SJSA1 (cell line): ENCODE results near the gene UMAD1. TPM values are rescaled to one million over a fixed set of nuclear protein-coding genes. Genes with fewer than 3 reads are reported as not detected.

Experiments used
- DNase-seq, 2 experiments: peaks; one replicate each; pipeline ENCODE4 v3.0.0-alpha.2; 2015 to 2020; ENCODE audit warnings: low spot score in 2 of 2, low read depth in 1 of 2
- H3K27ac ChIP-seq: fragments of 250-450 bp; sonication (Bioruptor Pico); 2 replicates; pipeline ENCODE4 v1.5.1; 2020; ENCODE audit warnings: mild to moderate bottlenecking, moderate library complexity
- H3K27me3 ChIP-seq: fragments of 250-450 bp; sonication (Bioruptor Pico); replicated peaks from 2 replicates; pipeline ENCODE4 v1.5.1; 2020; ENCODE audit warnings: mild to moderate bottlenecking, moderate library complexity
- H3K36me3 ChIP-seq: fragments of 250-450 bp; sonication (Bioruptor Pico); 2 replicates; pipeline ENCODE4 v1.5.1; 2020; ENCODE audit warnings: mild to moderate bottlenecking
- H3K4me1 ChIP-seq: fragments of 250-450 bp; sonication (Bioruptor Pico); replicated peaks from 2 replicates; pipeline ENCODE4 v1.6.1; 2021; ENCODE audit warnings: mild to moderate bottlenecking
- H3K4me3 ChIP-seq: fragments of 250-450 bp; sonication (Bioruptor Pico); 2 replicates; pipeline ENCODE4 v1.5.1; 2020; ENCODE audit warnings: mild to moderate bottlenecking
- H3K9me3 ChIP-seq: fragments of 250-450 bp; sonication (Bioruptor Pico); replicated peaks from 2 replicates; pipeline ENCODE4 v1.5.1; 2020; ENCODE audit warnings: mild to moderate bottlenecking
- total RNA-seq: library from RNA; depleted of rRNA; stranded (reverse); fragments of >200 nt; shearing (Covaris generic); gene quantifications from 2 replicates; pipeline ENCODE4 v1.2.3, GENCODE V29; 2014

Gene UMAD1
- total RNA-seq, 1 experiment from 2014 or later, result 19.3 TPM

DNA sequence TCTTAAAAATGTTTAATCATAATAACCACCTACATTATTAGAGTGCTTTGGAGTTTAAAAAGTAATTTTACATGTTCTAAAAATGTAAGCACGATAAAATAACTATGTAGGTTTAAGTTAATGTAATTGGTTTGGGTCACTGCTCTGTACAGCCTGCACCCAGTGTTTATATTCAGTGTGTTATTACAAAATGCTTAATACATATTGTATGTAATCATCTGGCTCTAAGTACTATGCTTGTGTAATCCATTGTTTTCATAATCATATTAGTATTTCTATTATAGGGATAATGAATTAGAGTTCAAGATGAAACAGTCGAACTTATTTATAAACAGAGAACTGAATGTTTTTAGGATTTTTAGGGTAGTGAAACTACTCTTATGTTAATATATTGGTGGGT lies 64.8 kb downstream of the UMAD1 start:
- Histone ChIP-seq H3K4me3 (no peak overlapping the region), H3K27me3 (no peaks in the 10 kb centered on the region), H3K4me1 (peaks cover 9% of the 10 kb centered on the region), H3K36me3 (no peaks in the 10 kb centered on the region), H3K27ac (no peak overlapping the region), H3K9me3 (no peaks in the 10 kb centered on the region)
- DNase-seq, result no peak

DNA sequence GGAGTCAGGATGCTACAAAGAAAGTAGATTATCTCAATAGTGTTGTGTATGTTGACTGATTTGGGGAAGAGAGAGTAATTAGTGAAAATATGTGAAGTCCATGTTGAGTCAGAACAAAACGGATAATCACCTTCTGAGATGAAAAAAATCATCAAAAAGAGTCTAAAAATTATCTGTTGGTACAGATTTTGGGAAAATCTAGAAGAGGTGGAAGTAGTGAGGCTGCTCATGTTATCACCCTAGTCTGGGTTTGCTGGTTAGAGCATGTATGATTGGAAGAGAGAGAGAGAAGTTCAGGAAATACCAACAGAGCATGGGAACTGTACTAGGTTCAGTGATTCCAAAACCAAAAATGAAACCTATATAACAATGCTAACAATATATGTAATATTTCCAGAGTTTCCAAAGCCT lies 65.6 kb downstream of the UMAD1 start:
- Histone ChIP-seq H3K36me3 (no peaks in the 10 kb centered on the region), H3K4me1 (peaks cover 9% of the 10 kb centered on the region), H3K9me3 (no peaks in the 10 kb centered on the region), H3K4me3 (no peak overlapping the region), H3K27me3 (no peaks in the 10 kb centered on the region), H3K27ac (no peak overlapping the region)
- DNase-seq, result no peak

DNA sequence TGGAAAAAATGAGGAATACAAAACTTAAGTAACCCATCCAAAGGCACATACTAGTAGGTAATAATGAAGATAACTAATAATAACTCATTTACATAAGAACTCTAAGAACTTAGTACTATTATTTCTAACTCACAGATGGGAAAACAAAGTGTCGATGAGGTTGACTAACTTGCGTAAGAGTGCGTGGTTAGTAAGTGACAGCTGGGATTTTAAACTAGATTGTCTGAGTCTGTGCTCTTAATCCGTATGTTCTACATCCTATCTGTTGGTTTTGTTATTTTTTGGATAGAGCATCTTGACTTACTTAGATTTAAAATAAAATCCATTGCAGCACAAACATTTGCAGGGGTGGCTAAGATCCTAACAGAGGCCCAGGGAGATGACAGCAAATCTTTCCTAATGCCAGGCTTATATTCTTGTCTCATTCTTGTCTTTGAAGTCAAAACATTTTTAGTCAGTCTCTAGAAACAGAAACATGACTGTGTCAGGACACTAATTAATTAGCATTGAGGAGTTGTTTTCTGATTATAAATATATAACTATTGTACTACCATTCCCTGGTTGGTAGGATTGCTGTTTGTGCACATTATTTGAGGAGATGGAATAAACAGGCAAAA lies 66.1 kb downstream of the UMAD1 start:
- DNase-seq, result no peak

DNA sequence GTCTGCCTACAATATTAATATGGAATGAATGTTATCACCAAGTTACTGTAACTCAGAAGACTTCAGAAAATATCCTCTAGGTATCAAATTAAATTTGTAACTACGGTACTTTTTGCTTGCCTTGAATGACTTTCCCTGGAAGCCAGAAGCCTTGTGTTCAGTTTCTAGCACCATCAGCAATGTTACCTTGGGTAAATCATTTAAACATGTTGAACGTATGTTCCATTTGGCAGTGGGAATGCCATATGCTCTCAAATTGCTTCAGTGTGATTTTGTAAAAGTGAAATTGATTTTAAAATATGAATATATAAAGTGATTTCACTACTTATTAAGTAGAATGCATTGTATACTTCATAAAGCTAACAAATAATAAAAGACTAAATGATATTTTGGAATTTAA lies 66.7 kb downstream of the UMAD1 start:
- Histone ChIP-seq H3K36me3 (no peaks in the 10 kb centered on the region), H3K27ac (no peak overlapping the region), H3K9me3 (no peaks in the 10 kb centered on the region), H3K27me3 (no peaks in the 10 kb centered on the region), H3K4me3 (no peak overlapping the region), H3K4me1 (peaks cover 9% of the 10 kb centered on the region)
- DNase-seq, result no peak

More for the DNA sequence above, 66.1 kb downstream of the UMAD1 start:
- H3K9me3 ChIP-seq, result no peaks in the 10 kb centered on the region
- H3K4me1 ChIP-seq, result peaks cover 9% of the 10 kb centered on the region
- no peaks in the 10 kb centered on the region for H3K36me3 ChIP-seq
- H3K27ac ChIP-seq, result no peak overlapping the region
- H3K4me3 ChIP-seq, result no peak overlapping the region
- H3K27me3 ChIP-seq, result no peaks in the 10 kb centered on the region

DNA sequence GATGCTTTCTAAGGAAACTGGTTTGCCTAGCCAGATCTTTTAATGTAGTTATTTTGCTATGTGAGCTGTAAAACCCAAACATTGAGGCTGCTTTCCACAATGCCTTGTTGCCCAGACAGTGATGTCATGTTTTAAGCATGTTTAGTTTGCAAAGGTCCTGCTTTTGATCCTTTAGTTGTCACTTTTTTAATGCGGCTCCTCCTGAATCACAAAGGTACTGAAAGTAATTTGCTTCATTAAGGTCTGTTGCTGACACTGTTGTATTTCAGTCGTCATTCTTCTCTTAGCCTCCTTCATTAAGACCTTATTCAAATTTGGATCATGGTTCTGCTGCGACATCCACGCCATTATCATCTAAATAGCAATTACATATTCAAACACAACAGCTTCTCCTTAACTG lies 67.3 kb downstream of the UMAD1 start:
- H3K27me3 ChIP-seq, result no peaks in the 10 kb centered on the region
- H3K4me1 ChIP-seq, result peaks cover 9% of the 10 kb centered on the region
- H3K9me3 ChIP-seq, result no peaks in the 10 kb centered on the region
- no peak overlapping the region for H3K4me3 ChIP-seq
- DNase-seq, result peak in 1 of 2 experiments; percentile 30
- H3K27ac ChIP-seq, result no peak overlapping the region
- no peaks in the 10 kb centered on the region for H3K36me3 ChIP-seq

DNA sequence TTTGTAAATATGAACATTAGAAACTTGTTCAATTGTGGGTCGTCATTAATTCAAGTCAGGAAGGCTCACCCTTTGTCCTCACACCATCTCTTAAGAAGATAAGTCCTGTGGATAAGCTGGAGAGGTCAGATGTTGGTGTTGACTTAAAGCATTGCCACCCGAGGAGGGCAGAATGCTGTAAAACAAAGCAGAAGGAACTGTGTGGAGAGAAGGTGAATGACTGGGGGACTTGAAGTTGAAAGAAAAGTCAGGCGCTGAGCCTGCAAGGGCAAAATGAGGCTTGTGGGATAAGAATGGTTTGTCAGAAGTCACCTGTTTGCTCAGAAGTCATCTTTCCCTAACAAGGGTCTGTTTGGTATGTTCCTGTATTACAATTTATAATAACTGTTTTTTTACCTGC lies 68.7 kb downstream of the UMAD1 start:
- no peaks in the 10 kb centered on the region for H3K36me3 ChIP-seq
- no peak overlapping the region for H3K27ac ChIP-seq
- H3K4me3 ChIP-seq, result no peak overlapping the region
- H3K4me1 ChIP-seq, result peaks cover 9% of the 10 kb centered on the region
- H3K27me3 ChIP-seq, result no peaks in the 10 kb centered on the region
- no peak for DNase-seq
- H3K9me3 ChIP-seq, result no peaks in the 10 kb centered on the region

DNA sequence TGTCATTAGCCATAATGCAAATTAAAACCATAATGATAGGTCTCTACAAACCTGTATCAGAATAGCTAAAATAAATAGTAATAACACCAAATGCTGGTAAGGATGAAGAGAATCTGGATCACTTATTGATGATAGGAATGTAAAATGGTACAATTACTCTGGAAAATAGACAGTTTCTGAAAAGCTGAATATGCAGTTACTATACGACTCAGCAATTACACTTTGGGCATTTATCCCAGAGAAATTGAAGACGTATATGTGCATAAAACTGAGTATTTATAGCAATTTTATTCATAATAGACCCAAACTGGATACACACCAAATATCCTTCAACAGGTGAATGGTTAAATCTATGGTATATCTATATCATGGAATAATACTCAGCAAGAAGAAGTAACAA lies 69.9 kb downstream of the UMAD1 start:
- no peaks in the 10 kb centered on the region for H3K27me3 ChIP-seq
- H3K4me3 ChIP-seq, result no peak overlapping the region
- H3K9me3 ChIP-seq, result no peaks in the 10 kb centered on the region
- no peak for DNase-seq
- no peaks in the 10 kb centered on the region for H3K36me3 ChIP-seq
- peaks cover 9% of the 10 kb centered on the region for H3K4me1 ChIP-seq
- no peak overlapping the region for H3K27ac ChIP-seq

DNA sequence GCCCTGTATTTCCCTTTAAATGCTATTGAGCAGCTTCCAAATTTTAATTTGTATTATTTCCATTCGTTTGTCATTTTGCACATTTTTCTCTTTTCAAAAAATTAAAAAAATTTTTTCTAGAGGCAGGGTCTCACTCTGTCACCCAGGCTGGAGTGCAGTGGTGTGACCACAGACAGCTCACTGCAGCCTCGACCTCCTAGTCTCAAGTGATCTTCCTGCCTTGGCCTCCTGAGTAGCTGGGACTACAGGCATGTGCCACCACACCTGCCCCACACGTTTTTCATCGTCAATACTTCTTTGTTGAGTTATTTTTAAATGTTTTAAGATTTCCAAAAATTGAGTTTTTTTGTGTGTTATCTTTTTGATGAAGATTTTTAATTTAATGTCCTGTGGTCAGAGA lies 73.2 kb downstream of the UMAD1 start:
- DNase-seq, result no peak
- Histone ChIP-seq H3K27ac (no peak overlapping the region), H3K9me3 (no peaks in the 10 kb centered on the region), H3K4me3 (no peak overlapping the region), H3K4me1 (no peaks in the 10 kb centered on the region), H3K27me3 (no peaks in the 10 kb centered on the region), H3K36me3 (no peaks in the 10 kb centered on the region)

DNA sequence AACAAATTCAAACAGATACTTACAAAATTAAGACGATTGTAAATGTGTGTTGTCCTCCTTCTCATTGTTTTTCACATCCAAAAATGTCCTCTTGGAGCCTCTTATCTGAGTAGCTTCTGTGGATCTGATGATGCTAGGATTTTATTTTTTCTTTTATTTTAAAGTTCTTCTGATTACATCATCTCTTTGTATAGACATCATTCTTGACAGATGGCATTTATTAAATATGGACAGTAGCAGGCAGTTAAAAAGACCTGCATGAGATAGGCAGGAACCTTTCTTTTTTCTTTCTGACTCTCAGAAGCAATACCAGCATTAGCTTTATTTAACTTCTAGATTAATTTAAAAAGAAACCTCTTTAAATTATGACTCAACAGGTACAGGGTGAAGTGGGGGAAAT lies 77.9 kb downstream of the UMAD1 start, which contains the start of gene RPA3:
TSS of gene RPA3 (minus strand) at position 116 of the 400 bp plus-strand sequence. CDS start 78,189 bp downstream, outside the sequence.
- Histone ChIP-seq H3K9me3 (no peaks in the 10 kb centered on the region), H3K27me3 (no peaks in the 10 kb centered on the region), H3K4me1 (peaks cover 5% of the 10 kb centered on the region; the same call in 1 of the 2 replicates), H3K4me3 (no peak within 1 kb of the TSS), H3K36me3 (no peaks in the 10 kb centered on the region), H3K27ac (no peak within 1 kb of the TSS)
- no peak for DNase-seq

DNA sequence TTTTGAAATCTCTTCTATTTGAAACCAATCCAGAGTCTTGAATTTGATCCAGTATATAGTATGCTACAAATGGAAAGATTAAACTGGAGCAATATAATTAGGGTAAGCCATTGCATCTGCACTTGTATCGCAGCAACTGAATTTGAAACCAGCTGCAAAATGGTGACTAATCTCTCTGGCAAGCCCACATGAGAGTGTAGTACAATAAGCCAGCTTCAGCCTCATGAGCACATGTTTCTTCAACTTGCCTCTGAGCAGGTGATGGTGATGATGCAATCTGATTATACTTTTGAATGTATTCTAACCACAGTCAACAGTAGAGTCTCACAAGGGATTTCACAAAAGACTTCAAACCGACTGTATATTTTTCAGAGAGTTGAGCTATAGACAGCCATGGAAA lies 78.7 kb downstream of the UMAD1 start:
- no peak overlapping the region for H3K4me3 ChIP-seq
- peak in 1 of 2 experiments; percentile 22 for DNase-seq
- no peaks in the 10 kb centered on the region for H3K27me3 ChIP-seq
- H3K9me3 ChIP-seq, result no peaks in the 10 kb centered on the region
- no peak overlapping the region for H3K27ac ChIP-seq
- H3K4me1 ChIP-seq, result peaks cover 5% of the 10 kb centered on the region; the same call in 1 of the 2 replicates
- H3K36me3 ChIP-seq, result no peaks in the 10 kb centered on the region

DNA sequence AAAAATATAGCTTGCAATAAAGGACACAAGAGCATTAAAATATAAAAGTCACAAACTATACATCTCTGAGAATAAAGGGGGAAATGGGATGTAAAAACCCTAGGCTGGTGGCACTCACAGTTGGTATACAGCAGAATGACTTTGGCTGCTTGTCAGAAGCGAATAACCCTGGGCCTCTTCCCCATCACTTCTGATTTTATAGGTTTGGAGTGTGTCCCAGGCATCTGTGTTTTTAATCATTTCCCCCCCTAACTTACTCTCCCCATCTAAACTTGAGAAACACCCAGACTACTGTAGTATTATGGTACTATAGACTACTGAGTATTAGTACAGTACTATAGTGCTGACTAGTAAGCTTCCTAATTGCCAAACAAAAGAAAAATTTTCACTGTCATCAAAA lies 79.6 kb downstream of the UMAD1 start:
- Histone ChIP-seq H3K4me1 (peaks cover 5% of the 10 kb centered on the region; the same call in 1 of the 2 replicates), H3K36me3 (no peaks in the 10 kb centered on the region), H3K27ac (no peak overlapping the region), H3K4me3 (no peak overlapping the region), H3K9me3 (no peaks in the 10 kb centered on the region), H3K27me3 (no peaks in the 10 kb centered on the region)
- DNase-seq, result no peak

DNA sequence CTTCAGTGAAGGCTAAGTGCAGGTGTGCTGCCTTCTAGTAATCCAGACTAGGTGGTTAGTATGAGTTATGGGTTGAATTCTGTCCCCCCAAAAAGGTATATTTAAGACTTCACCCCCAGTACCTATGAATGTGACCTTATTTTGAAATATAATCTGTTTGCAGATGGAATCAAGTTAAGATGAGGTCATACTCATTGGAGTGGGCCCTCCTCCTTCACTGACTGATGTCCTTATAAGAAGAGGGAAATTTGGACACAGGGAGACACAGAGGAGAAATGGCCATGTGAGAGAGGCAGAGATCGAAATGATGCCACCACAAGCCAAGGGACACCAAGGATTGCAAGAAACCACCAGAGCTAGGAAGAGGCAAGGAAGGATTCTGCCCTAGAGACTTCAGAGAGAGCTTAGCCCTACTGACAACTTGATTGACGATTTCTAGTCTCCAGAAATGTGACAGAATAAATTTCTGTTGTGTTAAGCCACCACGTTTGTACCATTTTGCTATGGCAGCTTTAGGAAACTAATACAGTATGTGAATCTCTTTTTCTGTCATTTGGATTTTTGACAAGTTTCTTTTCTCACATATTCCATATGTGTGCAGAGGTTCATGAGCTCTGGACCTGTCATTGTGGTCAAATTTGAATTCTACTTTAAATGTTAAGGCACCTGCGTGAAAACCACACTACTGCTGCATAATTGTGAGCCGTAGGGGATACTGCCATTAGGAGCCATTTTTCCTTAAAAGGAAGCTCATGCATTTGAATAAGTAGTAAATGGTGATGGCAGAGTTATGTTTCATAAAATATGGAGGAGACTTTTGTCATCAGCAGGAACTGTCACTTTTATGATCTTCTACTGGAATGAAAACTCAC lies 80.4 kb downstream of the UMAD1 start:
- Histone ChIP-seq H3K36me3 (no peaks in the 10 kb centered on the region), H3K4me1 (peaks cover 5% of the 10 kb centered on the region; the same call in 1 of the 2 replicates), H3K27ac (no peak overlapping the region), H3K9me3 (no peaks in the 10 kb centered on the region), H3K27me3 (no peaks in the 10 kb centered on the region), H3K4me3 (no peak overlapping the region)
- DNase-seq, result no peak

DNA sequence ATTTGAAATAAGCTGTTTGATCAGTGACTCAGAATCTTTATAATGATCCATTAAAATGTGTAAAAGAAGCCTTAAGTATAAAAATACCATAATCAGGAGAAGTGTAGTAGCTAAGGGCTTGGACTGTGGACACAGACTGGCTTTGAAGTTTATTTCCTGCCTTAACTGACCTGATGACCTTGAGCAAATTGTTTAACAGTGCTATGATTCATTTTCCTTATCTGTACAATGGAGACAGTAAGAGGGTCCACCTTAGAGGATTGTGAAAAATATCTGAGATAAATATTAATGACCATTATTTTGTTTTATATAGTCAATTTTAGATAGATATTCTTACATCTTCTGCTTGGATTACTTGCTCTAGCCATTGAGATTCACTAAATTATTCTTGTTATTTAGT lies 91.2 kb downstream of the UMAD1 start:
- H3K27ac ChIP-seq, result no peak overlapping the region
- no peaks in the 10 kb centered on the region; the same call in 1 of the 2 replicates for H3K4me1 ChIP-seq
- no peaks in the 10 kb centered on the region for H3K36me3 ChIP-seq
- no peak overlapping the region for H3K4me3 ChIP-seq
- DNase-seq, result no peak
- no peaks in the 10 kb centered on the region for H3K9me3 ChIP-seq
- no peaks in the 10 kb centered on the region for H3K27me3 ChIP-seq

DNA sequence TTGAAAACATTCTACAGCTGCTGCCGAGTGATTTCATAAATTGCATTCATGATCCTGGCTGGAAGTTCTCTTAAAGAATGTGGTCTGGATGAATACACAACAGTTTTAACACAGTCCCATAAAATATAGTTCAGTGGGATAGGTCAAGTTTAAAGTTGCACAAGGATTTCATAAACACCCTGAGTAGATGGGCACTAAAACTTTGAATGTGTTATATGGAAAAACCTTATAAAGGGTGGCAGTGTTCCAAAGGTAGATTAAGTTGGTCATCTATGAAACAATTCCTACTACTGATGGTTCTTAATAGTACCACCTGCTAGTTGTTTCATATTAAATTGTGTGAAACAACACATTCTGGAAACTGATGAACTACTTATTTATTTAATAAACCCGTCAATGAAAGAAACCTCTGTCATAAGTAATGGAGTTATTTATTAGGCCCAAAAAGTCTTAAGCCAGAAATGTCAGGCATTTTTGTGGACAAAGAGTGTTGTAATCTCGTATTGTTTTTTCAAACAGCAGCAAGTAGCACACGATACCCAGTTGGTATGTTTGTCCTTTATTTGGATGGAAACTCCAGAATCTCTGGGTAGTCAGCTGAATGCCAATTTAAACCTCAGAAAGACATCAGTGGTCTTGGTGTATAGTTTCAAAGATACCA lies 92.2 kb downstream of the UMAD1 start:
- Histone ChIP-seq H3K36me3 (no peaks in the 10 kb centered on the region), H3K4me3 (no peak overlapping the region), H3K4me1 (no peaks in the 10 kb centered on the region; the same call in 1 of the 2 replicates), H3K27ac (no peak overlapping the region), H3K27me3 (no peaks in the 10 kb centered on the region), H3K9me3 (no peaks in the 10 kb centered on the region)
- DNase-seq, result peak in 1 of 2 experiments; percentile 10
